ENCODE results near the gene CDS1. TPM values are rescaled to one million over a fixed set of nuclear protein-coding genes. Genes with fewer than 3 reads are reported as not detected.

The CDS1 gene
- total and polyA plus RNA-seq, 2 experiments from 2014 or later = 10.0 to 22.6 TPM

DNA sequence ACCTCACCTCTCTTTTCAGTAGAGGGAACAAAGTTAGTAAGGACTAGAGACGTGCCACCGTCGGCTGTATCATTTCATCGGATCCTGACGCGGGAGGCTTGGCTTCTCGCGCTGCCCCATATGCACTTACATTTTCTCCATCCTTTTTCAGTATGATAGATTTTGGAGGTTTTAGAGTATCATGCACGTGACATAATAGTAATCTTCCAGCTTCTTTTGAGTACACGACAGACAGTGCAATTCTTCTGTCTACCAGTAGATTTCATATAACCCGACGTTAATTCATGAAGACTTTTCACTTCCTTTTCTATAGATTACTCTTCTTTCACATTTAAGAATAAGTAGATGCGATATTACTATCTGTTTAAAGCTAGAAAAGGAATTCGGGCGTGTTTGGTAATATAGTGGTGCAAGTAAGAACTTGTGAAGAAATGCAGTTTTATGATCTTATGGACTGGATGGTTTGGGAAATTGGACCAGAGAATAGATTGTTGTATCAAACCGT is 1.0 kb downstream of the CDS1 start (continued):
- TF ChIP-seq, protein P1, sequence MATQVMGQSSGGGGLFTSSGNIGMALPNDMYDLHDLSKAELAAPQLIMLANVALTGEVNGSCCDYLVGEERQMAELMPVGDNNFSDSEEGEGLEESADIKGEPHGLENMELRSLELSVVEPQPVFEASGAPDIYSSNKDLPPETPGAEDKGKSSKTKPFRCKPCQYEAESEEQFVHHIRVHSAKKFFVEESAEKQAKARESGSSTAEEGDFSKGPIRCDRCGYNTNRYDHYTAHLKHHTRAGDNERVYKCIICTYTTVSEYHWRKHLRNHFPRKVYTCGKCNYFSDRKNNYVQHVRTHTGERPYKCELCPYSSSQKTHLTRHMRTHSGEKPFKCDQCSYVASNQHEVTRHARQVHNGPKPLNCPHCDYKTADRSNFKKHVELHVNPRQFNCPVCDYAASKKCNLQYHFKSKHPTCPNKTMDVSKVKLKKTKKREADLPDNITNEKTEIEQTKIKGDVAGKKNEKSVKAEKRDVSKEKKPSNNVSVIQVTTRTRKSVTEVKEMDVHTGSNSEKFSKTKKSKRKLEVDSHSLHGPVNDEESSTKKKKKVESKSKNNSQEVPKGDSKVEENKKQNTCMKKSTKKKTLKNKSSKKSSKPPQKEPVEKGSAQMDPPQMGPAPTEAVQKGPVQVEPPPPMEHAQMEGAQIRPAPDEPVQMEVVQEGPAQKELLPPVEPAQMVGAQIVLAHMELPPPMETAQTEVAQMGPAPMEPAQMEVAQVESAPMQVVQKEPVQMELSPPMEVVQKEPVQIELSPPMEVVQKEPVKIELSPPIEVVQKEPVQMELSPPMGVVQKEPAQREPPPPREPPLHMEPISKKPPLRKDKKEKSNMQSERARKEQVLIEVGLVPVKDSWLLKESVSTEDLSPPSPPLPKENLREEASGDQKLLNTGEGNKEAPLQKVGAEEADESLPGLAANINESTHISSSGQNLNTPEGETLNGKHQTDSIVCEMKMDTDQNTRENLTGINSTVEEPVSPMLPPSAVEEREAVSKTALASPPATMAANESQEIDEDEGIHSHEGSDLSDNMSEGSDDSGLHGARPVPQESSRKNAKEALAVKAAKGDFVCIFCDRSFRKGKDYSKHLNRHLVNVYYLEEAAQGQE (IDR thresholded peaks at IDR 0.05; ENCODE audit: unreplicated experiment) = no peak
- TF ChIP-seq, protein P2, sequence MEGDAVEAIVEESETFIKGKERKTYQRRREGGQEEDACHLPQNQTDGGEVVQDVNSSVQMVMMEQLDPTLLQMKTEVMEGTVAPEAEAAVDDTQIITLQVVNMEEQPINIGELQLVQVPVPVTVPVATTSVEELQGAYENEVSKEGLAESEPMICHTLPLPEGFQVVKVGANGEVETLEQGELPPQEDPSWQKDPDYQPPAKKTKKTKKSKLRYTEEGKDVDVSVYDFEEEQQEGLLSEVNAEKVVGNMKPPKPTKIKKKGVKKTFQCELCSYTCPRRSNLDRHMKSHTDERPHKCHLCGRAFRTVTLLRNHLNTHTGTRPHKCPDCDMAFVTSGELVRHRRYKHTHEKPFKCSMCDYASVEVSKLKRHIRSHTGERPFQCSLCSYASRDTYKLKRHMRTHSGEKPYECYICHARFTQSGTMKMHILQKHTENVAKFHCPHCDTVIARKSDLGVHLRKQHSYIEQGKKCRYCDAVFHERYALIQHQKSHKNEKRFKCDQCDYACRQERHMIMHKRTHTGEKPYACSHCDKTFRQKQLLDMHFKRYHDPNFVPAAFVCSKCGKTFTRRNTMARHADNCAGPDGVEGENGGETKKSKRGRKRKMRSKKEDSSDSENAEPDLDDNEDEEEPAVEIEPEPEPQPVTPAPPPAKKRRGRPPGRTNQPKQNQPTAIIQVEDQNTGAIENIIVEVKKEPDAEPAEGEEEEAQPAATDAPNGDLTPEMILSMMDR (conservative IDR thresholded peaks at IDR 0.05; ENCODE audit: low read depth in 2 of 2) = no peak
- no peak for TF ChIP-seq EZH2phosphoT487 (IDR thresholded peaks at IDR 0.05; ENCODE audit: unreplicated experiment)
- no peak for TF ChIP-seq EZH2 (IDR thresholded peaks at IDR 0.05; ENCODE audit: low read depth, unreplicated experiment)
- TF ChIP-seq, protein P3, sequence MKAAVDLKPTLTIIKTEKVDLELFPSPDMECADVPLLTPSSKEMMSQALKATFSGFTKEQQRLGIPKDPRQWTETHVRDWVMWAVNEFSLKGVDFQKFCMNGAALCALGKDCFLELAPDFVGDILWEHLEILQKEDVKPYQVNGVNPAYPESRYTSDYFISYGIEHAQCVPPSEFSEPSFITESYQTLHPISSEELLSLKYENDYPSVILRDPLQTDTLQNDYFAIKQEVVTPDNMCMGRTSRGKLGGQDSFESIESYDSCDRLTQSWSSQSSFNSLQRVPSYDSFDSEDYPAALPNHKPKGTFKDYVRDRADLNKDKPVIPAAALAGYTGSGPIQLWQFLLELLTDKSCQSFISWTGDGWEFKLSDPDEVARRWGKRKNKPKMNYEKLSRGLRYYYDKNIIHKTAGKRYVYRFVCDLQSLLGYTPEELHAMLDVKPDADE (IDR thresholded peaks at IDR 0.05) = no peak
- no peak for TF ChIP-seq ZNF114 (CRISPR knock-in tag; IDR thresholded peaks at IDR 0.05)
- no peak for TF ChIP-seq POLR2AphosphoS5 (IDR thresholded peaks at IDR 0.05; ENCODE audit: low read depth)
- TF ChIP-seq CREB1 (CRISPR knock-in tag; IDR thresholded peaks at IDR 0.05; ENCODE audit: low read depth) = no peak

DNA sequence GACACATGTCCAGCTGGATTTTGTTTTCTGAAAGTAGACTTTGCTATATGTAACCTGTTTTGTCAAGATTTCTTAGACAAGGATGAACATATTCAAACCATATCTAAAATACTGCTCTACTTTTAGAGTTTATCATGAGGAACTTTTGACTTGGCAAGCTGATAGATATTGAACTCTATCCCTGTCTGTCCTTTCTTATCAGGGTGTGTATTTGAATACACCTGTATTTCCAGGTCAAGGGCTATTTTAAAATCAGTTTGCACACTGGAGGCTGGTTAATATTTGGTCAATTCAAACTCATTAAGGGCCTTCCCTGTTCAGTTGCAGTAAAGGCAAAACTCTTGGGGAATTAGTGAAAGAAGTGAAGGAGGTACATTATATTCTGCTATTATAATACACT is 2.3 kb downstream of the CDS1 start:
- Histone ChIP-seq H4K20me1 (replicated peaks; ENCODE audit: insufficient read depth) (0 out of 2 replicates have a peak, but pooled peaks cover 6% of the 10 kb centered on the region), H3K4me2 (peak overlapping the region; percentile 79), H3K27me3 (ENCODE audit: insufficient read depth) (peaks cover 18% of the 10 kb centered on the region; the same call in 1 of the 2 replicates), H3K79me2 (replicated peaks; ENCODE audit: insufficient read depth) (peaks cover 66% of the 10 kb centered on the region), H3K4me3 (peak overlapping the region; percentile 63), H3K9me2 (ENCODE audit: insufficient read depth) (no peaks in the 10 kb centered on the region), H3F3A (replicated peaks; ENCODE audit: low read depth) (peaks cover 8% of the 10 kb centered on the region; the same call in 1 of the 2 replicates), H3K27ac (ENCODE audit: low read depth) (no peak overlapping the region), H3K4me1 (ENCODE audit: insufficient read depth) (peaks cover 42% of the 10 kb centered on the region), H3K36me3 (ENCODE audit: insufficient read depth) (peaks cover 6% of the 10 kb centered on the region; the same call in 1 of the 2 replicates), H2AFZ (no peak overlapping the region)
- peaks cover 37% of the 10 kb centered on the region for H3K9me3 Mint-ChIP-seq
- peaks cover 48% of the 10 kb centered on the region for H3K4me1 Mint-ChIP-seq
- no peak overlapping the region for H3K27ac Mint-ChIP-seq
- H3K4me3 Mint-ChIP-seq = peak overlapping the region; percentile 92
- DNase-seq (ENCODE audit: low spot score) (no peak), ATAC-seq (no peak)
- peaks cover 13% of the 10 kb centered on the region for H3K27me3 Mint-ChIP-seq (ENCODE audit: insufficient read depth, low read depth, poor library complexity)
- H3K36me3 Mint-ChIP-seq (ENCODE audit: low read depth) = peaks cover 43% of the 10 kb centered on the region
- no peak for TF ChIP-seq NANOG (IDR thresholded peaks at IDR 0.05; ENCODE audit: borderline replicate concordance)
- no peak for TF ChIP-seq ZNF114 (CRISPR knock-in tag; IDR thresholded peaks at IDR 0.05)
- TF ChIP-seq POLR2AphosphoS5 (IDR thresholded peaks at IDR 0.05; ENCODE audit: low read depth) = no peak
- TF ChIP-seq, protein P3 (IDR thresholded peaks at IDR 0.05) = no peak
- no peak for TF ChIP-seq JUNB (IDR thresholded peaks at IDR 0.05; ENCODE audit: unreplicated experiment)
- TF ChIP-seq EZH2phosphoT487 (IDR thresholded peaks at IDR 0.05; ENCODE audit: unreplicated experiment) = no peak
- TF ChIP-seq EZH2 (IDR thresholded peaks at IDR 0.05; ENCODE audit: low read depth, unreplicated experiment) = no peak
- TF ChIP-seq, protein P2 (conservative IDR thresholded peaks at IDR 0.05; ENCODE audit: low read depth in 2 of 2) = no peak
- no peak for TF ChIP-seq STAT1 (IDR thresholded peaks at IDR 0.05; ENCODE audit: unreplicated experiment)
- TF ChIP-seq CREB1 (CRISPR knock-in tag; IDR thresholded peaks at IDR 0.05; ENCODE audit: low read depth) = no peak
